HG03439 (cell line): Measurements from ENCODE around the gene C8B.

Source experiments
- ATAC-seq: cut with Tn5 transposase; IDR thresholded peaks from one replicate; pipeline ENCODE4 v1.9.1; 2021; ENCODE audit warnings: mild to moderate bottlenecking, moderate library complexity; ENCODE audit not compliant: unreplicated experiment

C8B gene

GRCh38 chr1:56905667-56906066 is 60.1 kb downstream of the C8B start:
- ATAC-seq: no peak

GRCh38 chr1:56904663-56905397 is 61.0 kb downstream of the C8B start:
- ATAC-seq: no peak

GRCh38 chr1:56903778-56904177 is 62.0 kb downstream of the C8B start:
- ATAC-seq: no peak

- no peak for ATAC-seq
Measured at GRCh38 chr1:56901716-56902115, 64.1 kb downstream of the C8B start.

GRCh38 chr1:56898879-56899278 is 66.9 kb downstream of the C8B start:
- no peak for ATAC-seq

GRCh38 chr1:56898005-56898373 is 67.8 kb downstream of the C8B start:
- no peak for ATAC-seq

GRCh38 chr1:56897150-56898004 is 68.4 kb downstream of the C8B start:
- no peak for ATAC-seq

- ATAC-seq: no peak
Measured at GRCh38 chr1:56894014-56894413, 71.8 kb downstream of the C8B start.

- no peak for ATAC-seq
Measured at GRCh38 chr1:56890229-56890628, 75.6 kb downstream of the C8B start.

- no peak for ATAC-seq
Measured at GRCh38 chr1:56881417-56881816, 84.4 kb downstream of the C8B start.

- ATAC-seq: no peak
Measured at GRCh38 chr1:56880774-56881173, 85.0 kb downstream of the C8B start.
